K562 (cell line): Measurements from ENCODE around the gene MRPS5. TPM values are rescaled to one million over a fixed set of nuclear protein-coding genes. Genes with fewer than 3 reads are reported as not detected.

ENCODE experiments used
- polyA plus RNA-seq, 8 experiments: library from polyadenylated mRNA; depleted of rRNA in 4 of 8; stranded (reverse) in 5 of 8; unstranded in 3 of 8; fragments of >200 nt; fragmentation: Nextera tagmentation in 2 of 8; fragmentation: Illumina TruSeq in 1 of 8; extraction: Ambion mirVana in 2 of 8; extraction: Trizol in 1 of 8; gene quantifications; 2 replicates each; pipeline versions ENCODE4 v1.2.1 to v1.2.3, GENCODE V29; 2011 to 2014; ENCODE audit warnings: inconsistent platforms in 1 of 8, missing spikeins in 1 of 8
- total RNA-seq, 7 experiments: library from RNA; depleted of rRNA in 6 of 7; stranded (reverse); fragments of >200 nt in 6 of 7; fragmentation: Illumina TruSeq in 2 of 7; extraction: Trizol in 2 of 7; gene quantifications; 2 replicates each; pipeline versions ENCODE4 v1.2.1 to v1.2.3, GENCODE V29; 2011 to 2021; ENCODE audit warnings: low replicate concordance in 1 of 7
- TF ChIP-seq, protein P1 (sequence below), 2 experiments: fragments of 450-650 bp; formaldehyde crosslinking in 1 of 2; IDR thresholded peaks; 2 replicates each; pipeline versions ENCODE4 v1.4.0 to v1.6.1; 2014 to 2020; ENCODE audit warnings: mild to moderate bottlenecking in 2 of 2, borderline replicate concordance in 1 of 2, low read depth in 1 of 2

The MRPS5 gene
- total and polyA plus RNA-seq, 9 of the 15 experiments (the other 6 are each of a cell fraction or from before 2014, with no cell fraction given) = 85.0 to 162 (median 118) TPM

GRCh38 chr2:95158891-95159619 is 37.4 kb upstream of the MRPS5 start (continued):
- TF ChIP-seq, protein P1, sequence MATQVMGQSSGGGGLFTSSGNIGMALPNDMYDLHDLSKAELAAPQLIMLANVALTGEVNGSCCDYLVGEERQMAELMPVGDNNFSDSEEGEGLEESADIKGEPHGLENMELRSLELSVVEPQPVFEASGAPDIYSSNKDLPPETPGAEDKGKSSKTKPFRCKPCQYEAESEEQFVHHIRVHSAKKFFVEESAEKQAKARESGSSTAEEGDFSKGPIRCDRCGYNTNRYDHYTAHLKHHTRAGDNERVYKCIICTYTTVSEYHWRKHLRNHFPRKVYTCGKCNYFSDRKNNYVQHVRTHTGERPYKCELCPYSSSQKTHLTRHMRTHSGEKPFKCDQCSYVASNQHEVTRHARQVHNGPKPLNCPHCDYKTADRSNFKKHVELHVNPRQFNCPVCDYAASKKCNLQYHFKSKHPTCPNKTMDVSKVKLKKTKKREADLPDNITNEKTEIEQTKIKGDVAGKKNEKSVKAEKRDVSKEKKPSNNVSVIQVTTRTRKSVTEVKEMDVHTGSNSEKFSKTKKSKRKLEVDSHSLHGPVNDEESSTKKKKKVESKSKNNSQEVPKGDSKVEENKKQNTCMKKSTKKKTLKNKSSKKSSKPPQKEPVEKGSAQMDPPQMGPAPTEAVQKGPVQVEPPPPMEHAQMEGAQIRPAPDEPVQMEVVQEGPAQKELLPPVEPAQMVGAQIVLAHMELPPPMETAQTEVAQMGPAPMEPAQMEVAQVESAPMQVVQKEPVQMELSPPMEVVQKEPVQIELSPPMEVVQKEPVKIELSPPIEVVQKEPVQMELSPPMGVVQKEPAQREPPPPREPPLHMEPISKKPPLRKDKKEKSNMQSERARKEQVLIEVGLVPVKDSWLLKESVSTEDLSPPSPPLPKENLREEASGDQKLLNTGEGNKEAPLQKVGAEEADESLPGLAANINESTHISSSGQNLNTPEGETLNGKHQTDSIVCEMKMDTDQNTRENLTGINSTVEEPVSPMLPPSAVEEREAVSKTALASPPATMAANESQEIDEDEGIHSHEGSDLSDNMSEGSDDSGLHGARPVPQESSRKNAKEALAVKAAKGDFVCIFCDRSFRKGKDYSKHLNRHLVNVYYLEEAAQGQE (IDR thresholded peaks at IDR 0.05; ENCODE audit: borderline replicate concordance) = no peak
- TF ChIP-seq, protein P1 (CRISPR knock-in tag; IDR thresholded peaks at IDR 0.05; ENCODE audit: low read depth) = peak; percentile 42; the same call in 1 of the 2 replicates
